ENCODE results near the gene TSHZ2.

DNA sequence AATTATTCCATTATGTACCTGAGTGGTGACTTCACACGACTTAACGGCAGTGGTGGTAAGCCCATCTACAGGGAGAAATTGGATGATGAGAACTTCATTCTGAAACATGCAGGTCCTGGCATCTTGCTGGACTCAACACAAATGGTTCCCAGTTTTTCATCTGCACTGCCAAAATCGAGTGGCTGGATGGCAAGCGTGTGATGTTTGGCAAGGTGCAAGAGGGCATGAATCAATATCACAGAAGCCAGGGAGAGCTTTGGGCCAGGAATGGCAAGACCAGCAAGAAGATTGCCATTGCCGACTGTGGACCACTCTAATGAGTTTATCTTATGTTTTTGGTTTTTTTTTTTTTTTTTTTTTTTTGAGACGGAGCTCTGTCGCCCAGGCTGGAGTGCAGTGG lies 449.2 kb downstream of the TSHZ2 start:
- TF ChIP-seq TAF1 (IDR thresholded peaks at IDR 0.05; ENCODE audit: borderline replicate concordance, low read depth, low read length): no peak
- no peak for TF ChIP-seq POLR2AphosphoS5 (IDR thresholded peaks at IDR 0.05; ENCODE audit: low read depth, low read length)

Data from GM12892 (cell line).